GM12878 (cell line): Measurements from ENCODE around the gene RNPS1. TPM values are rescaled to one million over a fixed set of nuclear protein-coding genes. Genes with fewer than 3 reads are reported as not detected.

Experiments
- ATAC-seq: fragments of 200-7000 bp; cut with Tn5 transposase; 3 replicates; pipeline ENCODE4 v1.9.1; 2020; ENCODE audit warnings: mild to moderate bottlenecking, moderate library complexity
- BruUV-seq: library from RNA; stranded (reverse); fragments of 400-500 nt; replicated peaks from 2 replicates; lab custom pipeline; 2021; lab: Mats Ljungman, UMichigan
- CTCF ChIA-PET: fragments of 300-600 bp; sonication (Branson Sonifier 250); formaldehyde crosslinking; extraction: SDS; loops from one replicate; lab custom pipeline; 2021; ENCODE audit warnings: inconsistent platforms; lab: Yijun Ruan, JAX
- POLR2A ChIA-PET: fragments of 350-600 bp; formaldehyde crosslinking; extraction: SDS; loops from one replicate; lab custom pipeline; 2021; ENCODE audit warnings: inconsistent platforms; lab: Charles Lee
- RAD21 ChIA-PET: fragments of 300-600 bp; sonication (Branson Sonifier 250); formaldehyde crosslinking; loops from one replicate; lab custom pipeline; 2023; ENCODE audit warnings: antibody characterized with exemption; ENCODE audit not compliant: unreplicated experiment; lab: Charles Lee
- SMC1A ChIA-PET: fragments of 300-600 bp; sonication (Branson Sonifier 250); formaldehyde crosslinking; loops from one replicate; lab custom pipeline; 2023; ENCODE audit not compliant: unreplicated experiment, uncharacterized antibody; lab: Charles Lee
- DNase-seq: peaks from one replicate; pipeline ENCODE4 v3.0.0-alpha.2; 2011; ENCODE audit warnings: low read depth, low spot score
- FAIRE-seq: peaks from 3 replicates; lab custom pipeline; 2011; peaks lifted over from hg19 to GRCh38; lab: Jason Lieb, UNC
- H2AFZ ChIP-seq: 2 replicates; pipeline ENCODE4 v1.6.0; 2011; ENCODE audit warnings: low read depth, low read length, control low read depth; ENCODE audit not compliant: control insufficient read depth
- H3K27ac ChIP-seq: 2 replicates; pipeline ENCODE4 v1.5.1; 2011; ENCODE audit warnings: control low read depth; ENCODE audit not compliant: control insufficient read depth, insufficient read depth
- H3K27me3 ChIP-seq, 2 experiments: replicated peaks in 1 of 2; 2 replicates each; pipeline versions ENCODE4 v1.6.0 to v1.6.1; 2011; ENCODE audit warnings: low read length in 1 of 2; ENCODE audit not compliant: control insufficient read depth in 2 of 2, insufficient read depth in 2 of 2
- H3K36me3 ChIP-seq, 2 experiments: 2 replicates each; pipeline ENCODE4 v1.5.1; 2011; ENCODE audit warnings: low read length in 1 of 2; ENCODE audit not compliant: control insufficient read depth in 2 of 2, insufficient read depth in 2 of 2
- H3K4me1 ChIP-seq: 2 replicates; pipeline ENCODE4 v1.6.1; 2011; ENCODE audit warnings: mild to moderate bottlenecking, low read length, moderate library complexity, mixed read lengths; ENCODE audit not compliant: control insufficient read depth, insufficient read depth
- H3K4me2 ChIP-seq: 2 replicates; pipeline ENCODE4 v1.6.0; 2011; ENCODE audit warnings: control low read depth; ENCODE audit not compliant: control insufficient read depth, insufficient read depth
- H3K4me3 ChIP-seq: fragments of 200-600 bp; sonication (generic); 2 replicates; pipeline ENCODE4 v1.5.1; 2016
- H3K79me2 ChIP-seq: 2 replicates; pipeline ENCODE4 v1.6.0; 2011; ENCODE audit warnings: low read length; ENCODE audit not compliant: control insufficient read depth, insufficient read depth
- H3K9ac ChIP-seq: 2 replicates; pipeline ENCODE4 v1.8.0; 2011; ENCODE audit warnings: low read length, control low read depth, mixed read lengths; ENCODE audit not compliant: control insufficient read depth, insufficient read depth
- H3K9me3 ChIP-seq: replicated peaks from 3 replicates; pipeline ENCODE4 v1.5.1; 2011; ENCODE audit warnings: mild to moderate bottlenecking, low read length; ENCODE audit not compliant: control insufficient read depth, insufficient read depth
- H4K20me1 ChIP-seq: 2 replicates; pipeline ENCODE4 v1.6.0; 2011; ENCODE audit not compliant: control insufficient read depth, insufficient read depth
- ASH2L ChIP-seq: fragments of 300-600, 200-600 bp; sonication (generic); IDR thresholded peaks from 2 replicates; pipeline ENCODE4 v1.6.1; 2017; ENCODE audit warnings: low read depth, mild to moderate bottlenecking, borderline replicate concordance
- BCL11A ChIP-seq: IDR thresholded peaks from 2 replicates; pipeline ENCODE4 v1.6.1; 2011; ENCODE audit warnings: low read depth, low read length
- HSF1 ChIP-seq: fragments of 150-350 bp; IDR thresholded peaks from 2 replicates; pipeline ENCODE4 v1.6.1; 2014; ENCODE audit warnings: mild to moderate bottlenecking, low read depth, low read length
- JUNB ChIP-seq: IDR thresholded peaks from 2 replicates; pipeline ENCODE4 v1.6.1; 2016; ENCODE audit warnings: antibody characterized with exemption, mild to moderate bottlenecking
- KLF5 ChIP-seq: fragments of 450-650 bp; IDR thresholded peaks from 2 replicates; pipeline ENCODE4 v1.6.1; 2014; ENCODE audit warnings: mild to moderate bottlenecking; ENCODE audit not compliant: partially characterized antibody
- MEF2A ChIP-seq: IDR thresholded peaks from 2 replicates; pipeline ENCODE4 v1.6.1; 2011; ENCODE audit warnings: low read depth, mild to moderate bottlenecking, low read length, moderate library complexity; ENCODE audit not compliant: insufficient read depth
- MTA2 ChIP-seq: fragments of 450-650 bp; IDR thresholded peaks from 2 replicates; pipeline ENCODE4 v1.6.1; 2016; ENCODE audit warnings: low read depth, mild to moderate bottlenecking, moderate library complexity
- NR2C1 ChIP-seq: fragments of 450-650 bp; IDR thresholded peaks from 2 replicates; pipeline ENCODE4 v1.6.1; 2017; ENCODE audit warnings: antibody characterized with exemption, mild to moderate bottlenecking, moderate library complexity
- NR2F1 ChIP-seq: fragments of 450-650 bp; conservative IDR thresholded peaks from 2 replicates; pipeline ENCODE4 v1.6.1; 2017; ENCODE audit warnings: mild to moderate bottlenecking
- NRF1 ChIP-seq: conservative IDR thresholded peaks from 2 replicates; pipeline ENCODE4 v1.6.1; 2011; ENCODE audit warnings: mild to moderate bottlenecking, low read depth, low read length, improper control_type of control experiment
- POLR2A ChIP-seq: IDR thresholded peaks from 2 replicates; pipeline ENCODE4 v1.6.1; 2011; ENCODE audit warnings: low read depth, mild to moderate bottlenecking, low read length
- POU2F2 ChIP-seq: IDR thresholded peaks from 3 replicates; pipeline ENCODE4 v1.6.1; 2011; ENCODE audit warnings: low read depth, mild to moderate bottlenecking, low read length, borderline replicate concordance
- SIX5 ChIP-seq: IDR thresholded peaks from 2 replicates; pipeline ENCODE4 v1.6.1; 2011; ENCODE audit warnings: mild to moderate bottlenecking, low read depth, low read length, moderate library complexity; ENCODE audit not compliant: severe bottlenecking
- SPI1 ChIP-seq: IDR thresholded peaks from 2 replicates; pipeline ENCODE4 v1.6.1; 2011; ENCODE audit warnings: low read depth, mild to moderate bottlenecking, low read length, moderate library complexity, borderline replicate concordance; ENCODE audit not compliant: insufficient read depth
- TAF1 ChIP-seq: IDR thresholded peaks from 2 replicates; pipeline ENCODE4 v1.6.1; 2011; ENCODE audit warnings: mild to moderate bottlenecking, low read depth, low read length, borderline replicate concordance
- USF1 ChIP-seq: IDR thresholded peaks from 2 replicates; pipeline ENCODE4 v1.6.1; 2011; ENCODE audit warnings: borderline replicate concordance, low read depth, mild to moderate bottlenecking, moderate library complexity, mixed read lengths, low read length; ENCODE audit not compliant: insufficient read depth; ENCODE audit errors: extremely low read length
- ZBTB4 ChIP-seq: fragments of 450-650 bp; formaldehyde crosslinking; IDR thresholded peaks from 2 replicates; pipeline ENCODE4 v1.4.0; 2022; ENCODE audit warnings: mild to moderate bottlenecking, moderate library complexity
- ZNF274 ChIP-seq: IDR thresholded peaks from one replicate; pipeline ENCODE4 v1.8.0; 2011; ENCODE audit not compliant: insufficient read length, insufficient read depth
- WGBS: methylation state at CpG from one replicate; pipeline ENCODE4 v1.1.6; 2016; ENCODE audit warnings: low lambda C conversion rate; ENCODE audit not compliant: insufficient replicate concordance, insufficient coverage; ENCODE audit errors: missing lambda C conversion rate; 5-methylcytosine and 5-hydroxymethylcytosine counted together
- in situ Hi-C: fragments of 300-500 bp; cut with MboI; formaldehyde crosslinking; loops from 9 replicates; pipeline ENCODE4 v1.14.3; 2018; ENCODE audit warnings: mixed read lengths
- intact Hi-C: fragments of 100-400 bp; cut with micrococcal nuclease; formaldehyde crosslinking; loops from one replicate; pipeline ENCODE4 v1.14.2; 2022; ENCODE audit not compliant: unreplicated experiment
- polyA plus RNA-seq, 11 experiments: library from polyadenylated mRNA; depleted of rRNA in 4 of 11; unstranded in 6 of 11; stranded (reverse) in 5 of 11; fragments of >200 nt; fragmentation: Nextera tagmentation in 4 of 11; fragmentation: Illumina TruSeq in 1 of 11; extraction: Ambion mirVana in 4 of 11; extraction: Trizol in 1 of 11; gene quantifications; 1 replicate in 1 of 11; 2 replicates in 10 of 11; pipeline versions ENCODE4 v1.2.1 to v1.2.3, GENCODE V29; 2011 to 2016; ENCODE audit warnings: inconsistent platforms in 2 of 11, missing spikeins in 2 of 11, low read depth in 1 of 11
- total RNA-seq, 4 experiments: library from RNA; depleted of rRNA in 3 of 4; stranded (reverse); fragments of >200 nt in 3 of 4; fragmentation: Illumina TruSeq in 1 of 4; extraction: Trizol in 1 of 4; gene quantifications; 2 replicates each; pipeline versions ENCODE4 v1.2.1 to v1.2.3, GENCODE V29; 2013 to 2021

Gene RNPS1
- total and polyA plus RNA-seq, 10 of the 15 experiments (the other 5 are each of a cell fraction or from before 2014, with no cell fraction given): 38.2 to 359 (median 188) TPM

GRCh38 chr16:2206420-2206779 is 61.5 kb downstream of the RNPS1 start (continued):
- TF ChIP-seq KLF5 (no peak), SIX5 (no peak), MEF2A (no peak), HSF1 (no peak), ASH2L (no peak), BCL11A (no peak), NRF1 (no peak), ZNF274 (no peak), USF1 (no peak), JUNB (no peak)

GRCh38 chr16:2205967-2206313 is 62.0 kb downstream of the RNPS1 start:
- no peak for DNase-seq
- intact Hi-C loops (loop anchor here (5.0 kb wide), 1 partner anchor 46 kb away; the partner anchor contains the start of gene ECI1), in situ Hi-C loops (no loop called here)
- BruUV-seq: TSS peak; percentile 70
- peak overlapping the region; percentile 93 for H3K4me3 ChIP-seq
- WGBS: 2% methylated on average over 16 of the region's 16 CpGs
- peak overlapping the region; percentile 96 for H3K27ac ChIP-seq
- SMC1A ChIA-PET: no interaction called here
- RAD21 ChIA-PET: interaction anchor here (1.5 kb wide), 1 partner anchor 9 kb away, joined by 3 read pairs; the partner anchor contains the start of gene PGP
- peak; percentile 52 for ATAC-seq
- peaks cover 20% of the 10 kb centered on the region for H3K79me2 ChIP-seq
- FAIRE-seq: no peak
- peak overlapping the region; percentile 78 for H3K9ac ChIP-seq
- peaks cover 8 to 19% of the 10 kb centered on the region in 2 experiments; a peak in 3 of 4 replicates for H3K36me3 ChIP-seq
- peak overlapping the region; percentile 87 for H2AFZ ChIP-seq
- H3K4me1 ChIP-seq: peaks cover 6% of the 10 kb centered on the region; the same call in 1 of the 2 replicates
- no peaks in the 10 kb centered on the region for H3K27me3 ChIP-seq
- H3K9me3 ChIP-seq: no peaks in the 10 kb centered on the region
- CTCF ChIA-PET: interaction anchor here (1.3 kb wide), 1 partner anchor 9 kb away, joined by 6 read pairs; the partner anchor contains the start of gene PGP
- POLR2A ChIA-PET: interaction anchor here (0.9 to 1.5 kb wide), 3 partner anchors 9 to 46 kb away, joined by 4 to 5 read pairs (median 4); partner anchors contain the start of genes ECI1 and PGP
- H3K4me2 ChIP-seq: peak overlapping the region; percentile 89
- no peaks in the 10 kb centered on the region for H4K20me1 ChIP-seq
- peak; percentile 90 for TF ChIP-seq NR2C1
- no peak for TF ChIP-seq TAF1
- TF ChIP-seq POLR2A: no peak
- 0 out of 2 replicates have a peak, but pooled peaks have one; percentile 19 for TF ChIP-seq MTA2
- TF ChIP-seq NR2F1: peak; percentile 97
- TF ChIP-seq ZBTB4 (CRISPR knock-in tag): no peak
- no peak for TF ChIP-seq USF1
- no peak for TF ChIP-seq POU2F2
- no peak for TF ChIP-seq SPI1
